ENCODE data around the gene TTC36. TPM values are rescaled to one million over a fixed set of nuclear protein-coding genes. Genes with fewer than 3 reads are reported as not detected.
A peak's percentile ranks its signal among the peaks of the same experiment; 100 is the strongest.

Gene TTC36
- total RNA-seq, 1 donor: 1.1 TPM

DNA sequence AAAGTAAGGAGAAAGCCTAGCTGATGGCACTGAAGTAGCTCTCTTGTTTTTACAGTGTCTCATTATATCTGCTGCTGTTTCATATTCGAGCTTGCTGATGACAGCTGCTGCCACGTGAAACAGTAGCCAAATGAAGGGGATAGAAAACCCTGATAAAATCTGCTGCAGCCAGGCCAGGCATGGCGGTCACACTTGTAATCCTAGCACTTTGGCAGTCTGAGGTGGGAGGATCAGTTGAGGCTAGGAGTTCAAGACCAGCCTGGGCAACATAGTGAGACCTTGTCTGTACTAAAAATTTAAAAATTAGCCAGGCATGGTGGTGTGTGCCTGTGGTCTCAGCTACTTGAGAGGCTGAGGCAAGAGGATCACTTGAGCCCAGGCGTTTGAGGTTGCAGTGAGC is 25.1 kb downstream of the TTC36 start:
- Histone ChIP-seq H4K20me1 (ENCODE audit: insufficient read depth, low read length) (no peaks in the 10 kb centered on the region), H3K79me2 (ENCODE audit: insufficient read depth, low read length) (no peaks in the 10 kb centered on the region), H3K27me3 (ENCODE audit: insufficient read depth, low read length) (no peaks in the 10 kb centered on the region), H3K27ac (ENCODE audit: low read depth, low read length) (no peak overlapping the region), H3K36me3 (ENCODE audit: insufficient read depth, low read length) (peaks cover 25% of the 10 kb centered on the region), H2AFZ (ENCODE audit: low read length) (no peak overlapping the region), H3K9me3 (ENCODE audit: low read depth, low read length) (no peaks in the 10 kb centered on the region), H3K4me1 (ENCODE audit: insufficient read depth, low read length) (no peaks in the 10 kb centered on the region), H3K4me3 (ENCODE audit: insufficient read depth, low read length) (no peak overlapping the region), H3K4me2 (ENCODE audit: insufficient read depth, low read length) (no peak overlapping the region)
- DNase-seq (ENCODE audit: insufficient read length, low spot score, missing footprints): no peak
- TF ChIP-seq, protein P1, sequence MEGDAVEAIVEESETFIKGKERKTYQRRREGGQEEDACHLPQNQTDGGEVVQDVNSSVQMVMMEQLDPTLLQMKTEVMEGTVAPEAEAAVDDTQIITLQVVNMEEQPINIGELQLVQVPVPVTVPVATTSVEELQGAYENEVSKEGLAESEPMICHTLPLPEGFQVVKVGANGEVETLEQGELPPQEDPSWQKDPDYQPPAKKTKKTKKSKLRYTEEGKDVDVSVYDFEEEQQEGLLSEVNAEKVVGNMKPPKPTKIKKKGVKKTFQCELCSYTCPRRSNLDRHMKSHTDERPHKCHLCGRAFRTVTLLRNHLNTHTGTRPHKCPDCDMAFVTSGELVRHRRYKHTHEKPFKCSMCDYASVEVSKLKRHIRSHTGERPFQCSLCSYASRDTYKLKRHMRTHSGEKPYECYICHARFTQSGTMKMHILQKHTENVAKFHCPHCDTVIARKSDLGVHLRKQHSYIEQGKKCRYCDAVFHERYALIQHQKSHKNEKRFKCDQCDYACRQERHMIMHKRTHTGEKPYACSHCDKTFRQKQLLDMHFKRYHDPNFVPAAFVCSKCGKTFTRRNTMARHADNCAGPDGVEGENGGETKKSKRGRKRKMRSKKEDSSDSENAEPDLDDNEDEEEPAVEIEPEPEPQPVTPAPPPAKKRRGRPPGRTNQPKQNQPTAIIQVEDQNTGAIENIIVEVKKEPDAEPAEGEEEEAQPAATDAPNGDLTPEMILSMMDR (IDR thresholded peaks at IDR 0.05; ENCODE audit: extremely low read depth, low read depth, low read length): no peak

DNA sequence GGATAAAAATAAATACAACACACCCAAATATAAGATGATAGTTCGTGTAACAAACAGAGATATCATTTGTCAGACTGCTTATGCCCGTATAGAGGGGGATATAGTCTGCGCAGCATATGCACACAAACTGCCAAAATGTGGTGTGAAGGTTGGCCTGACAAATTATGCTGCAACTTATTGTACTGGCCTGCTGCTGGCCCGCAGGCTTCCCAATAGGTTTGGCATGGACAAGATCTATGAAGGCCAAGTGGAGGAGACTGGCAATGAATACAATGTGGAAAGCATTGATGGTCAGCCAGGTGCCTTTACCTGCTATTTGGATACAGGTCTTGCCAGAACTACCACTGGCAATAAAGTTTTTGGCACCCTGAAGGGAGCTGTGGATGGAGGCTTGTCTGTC is 33.5 kb downstream of the TTC36 start:
- Histone ChIP-seq H3K4me1 (ENCODE audit: insufficient read depth, low read length) (no peaks in the 10 kb centered on the region), H4K20me1 (ENCODE audit: insufficient read depth, low read length) (no peaks in the 10 kb centered on the region), H3K79me2 (ENCODE audit: insufficient read depth, low read length) (no peaks in the 10 kb centered on the region), H3K27ac (ENCODE audit: low read depth, low read length) (no peak overlapping the region), H3K4me2 (ENCODE audit: insufficient read depth, low read length) (no peak overlapping the region), H3K36me3 (ENCODE audit: insufficient read depth, low read length) (peaks cover 22% of the 10 kb centered on the region), H2AFZ (ENCODE audit: low read length) (no peak overlapping the region), H3K4me3 (ENCODE audit: insufficient read depth, low read length) (no peak overlapping the region), H3K9me3 (ENCODE audit: low read depth, low read length) (no peaks in the 10 kb centered on the region), H3K27me3 (ENCODE audit: insufficient read depth, low read length) (no peaks in the 10 kb centered on the region)
- no peak for DNase-seq (ENCODE audit: insufficient read length, low spot score, missing footprints)
- TF ChIP-seq, protein P1 (IDR thresholded peaks at IDR 0.05; ENCODE audit: extremely low read depth, low read depth, low read length): no peak

DNA sequence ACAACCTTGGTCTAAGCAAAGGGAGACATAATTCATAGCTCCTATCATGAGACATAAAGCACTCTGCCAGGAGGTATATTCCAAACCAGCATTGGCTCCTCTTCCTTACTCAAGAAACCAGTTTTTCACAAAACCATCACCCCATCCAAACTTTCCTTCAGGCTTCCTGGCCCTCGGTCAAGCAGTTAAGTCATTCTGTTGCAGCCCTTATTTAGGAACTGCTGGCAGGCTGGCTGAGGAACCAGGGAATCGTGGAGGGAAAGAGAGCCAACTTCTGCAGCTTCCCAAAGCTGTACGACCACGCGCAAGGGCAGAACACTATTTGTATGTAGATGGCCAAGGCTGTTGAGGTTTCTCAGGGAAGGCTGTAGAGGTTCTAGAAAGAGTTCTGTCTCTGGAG is 37.8 kb downstream of the TTC36 start:
- TF ChIP-seq, protein P1 (IDR thresholded peaks at IDR 0.05; ENCODE audit: extremely low read depth, low read depth, low read length): no peak
- peak; percentile 84 for DNase-seq (ENCODE audit: insufficient read length, low spot score, missing footprints)
- Histone ChIP-seq H3K79me2 (ENCODE audit: insufficient read depth, low read length) (no peaks in the 10 kb centered on the region), H3K27ac (ENCODE audit: low read depth, low read length) (peak overlapping the region; percentile 44), H3K36me3 (ENCODE audit: insufficient read depth, low read length) (no peaks in the 10 kb centered on the region), H3K4me1 (ENCODE audit: insufficient read depth, low read length) (peaks cover 2% of the 10 kb centered on the region), H4K20me1 (ENCODE audit: insufficient read depth, low read length) (no peaks in the 10 kb centered on the region), H3K4me3 (ENCODE audit: insufficient read depth, low read length) (peak overlapping the region; percentile 87), H2AFZ (ENCODE audit: low read length) (peak overlapping the region; percentile 28), H3K27me3 (ENCODE audit: insufficient read depth, low read length) (no peaks in the 10 kb centered on the region), H3K9me3 (ENCODE audit: low read depth, low read length) (no peaks in the 10 kb centered on the region), H3K4me2 (ENCODE audit: insufficient read depth, low read length) (peak overlapping the region; percentile 98)

DNA sequence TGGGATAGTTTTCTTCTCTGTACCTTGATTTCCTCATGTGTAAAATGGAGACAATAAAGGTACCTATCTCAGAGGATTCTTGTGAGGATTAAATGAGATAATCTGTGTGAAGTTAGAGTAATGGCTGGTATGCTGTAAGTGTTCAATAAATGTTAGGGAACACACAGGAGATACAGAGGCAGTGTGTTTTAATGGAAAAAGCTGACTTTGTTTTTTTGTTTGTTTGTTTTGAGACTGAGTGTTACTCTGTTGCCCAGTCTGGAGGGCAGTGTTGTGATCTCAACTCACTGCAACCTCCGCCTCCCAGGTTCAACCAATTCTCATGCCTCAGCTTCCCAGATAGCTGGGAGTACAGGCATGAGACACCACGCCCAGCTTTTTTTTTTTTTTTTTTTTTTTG is 42.4 kb downstream of the TTC36 start:
- Histone ChIP-seq H3K79me2 (ENCODE audit: insufficient read depth, low read length) (peaks cover 34% of the 10 kb centered on the region), H3K4me2 (ENCODE audit: insufficient read depth, low read length) (no peak overlapping the region), H3K36me3 (ENCODE audit: insufficient read depth, low read length) (no peaks in the 10 kb centered on the region), H4K20me1 (ENCODE audit: insufficient read depth, low read length) (peaks cover 19% of the 10 kb centered on the region), H3K27ac (ENCODE audit: low read depth, low read length) (no peak overlapping the region), H3K27me3 (ENCODE audit: insufficient read depth, low read length) (no peaks in the 10 kb centered on the region), H3K4me3 (ENCODE audit: insufficient read depth, low read length) (no peak overlapping the region), H2AFZ (ENCODE audit: low read length) (no peak overlapping the region), H3K9me3 (ENCODE audit: low read depth, low read length) (no peaks in the 10 kb centered on the region), H3K4me1 (ENCODE audit: insufficient read depth, low read length) (peaks cover 19% of the 10 kb centered on the region)
- DNase-seq (ENCODE audit: insufficient read length, low spot score, missing footprints): peak; percentile 58
- TF ChIP-seq, protein P1 (IDR thresholded peaks at IDR 0.05; ENCODE audit: extremely low read depth, low read depth, low read length): no peak

Measured in osteoblast (primary cell).